GM18907 (cell line): ENCODE results near the gene MYBPC2.
"Not testable (repeated sequence)": the region's sequence is repeated elsewhere in the genome, so short reads cannot be mapped to it uniquely, and the experiment has no call there.

Experiments used
- ATAC-seq: cut with Tn5 transposase; IDR thresholded peaks from one replicate; pipeline ENCODE4 v1.9.1; 2021; ENCODE audit warnings: mild to moderate bottlenecking, moderate library complexity; ENCODE audit not compliant: unreplicated experiment

MYBPC2 gene

DNA sequence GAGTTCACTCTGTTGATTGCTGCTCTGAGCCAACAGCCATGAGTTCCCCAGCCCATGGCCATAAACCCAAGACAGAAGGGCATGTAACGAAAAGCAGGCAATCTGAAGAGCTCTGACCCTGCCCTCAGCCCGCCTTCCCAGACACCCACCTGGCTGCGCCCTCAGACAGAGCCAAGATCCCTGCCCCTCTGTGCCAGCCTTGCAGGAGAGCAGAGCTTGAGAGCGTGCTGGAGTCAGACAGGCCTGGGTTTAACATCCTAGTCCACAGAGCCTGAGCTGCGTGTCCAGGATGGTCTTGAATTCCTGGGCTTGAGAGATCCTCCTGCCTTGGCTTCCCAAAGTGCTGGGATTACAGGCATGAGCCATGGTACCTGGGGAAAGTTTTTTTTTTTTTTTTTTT, 24.6 kb downstream of the MYBPC2 start:
- no peak for ATAC-seq

DNA sequence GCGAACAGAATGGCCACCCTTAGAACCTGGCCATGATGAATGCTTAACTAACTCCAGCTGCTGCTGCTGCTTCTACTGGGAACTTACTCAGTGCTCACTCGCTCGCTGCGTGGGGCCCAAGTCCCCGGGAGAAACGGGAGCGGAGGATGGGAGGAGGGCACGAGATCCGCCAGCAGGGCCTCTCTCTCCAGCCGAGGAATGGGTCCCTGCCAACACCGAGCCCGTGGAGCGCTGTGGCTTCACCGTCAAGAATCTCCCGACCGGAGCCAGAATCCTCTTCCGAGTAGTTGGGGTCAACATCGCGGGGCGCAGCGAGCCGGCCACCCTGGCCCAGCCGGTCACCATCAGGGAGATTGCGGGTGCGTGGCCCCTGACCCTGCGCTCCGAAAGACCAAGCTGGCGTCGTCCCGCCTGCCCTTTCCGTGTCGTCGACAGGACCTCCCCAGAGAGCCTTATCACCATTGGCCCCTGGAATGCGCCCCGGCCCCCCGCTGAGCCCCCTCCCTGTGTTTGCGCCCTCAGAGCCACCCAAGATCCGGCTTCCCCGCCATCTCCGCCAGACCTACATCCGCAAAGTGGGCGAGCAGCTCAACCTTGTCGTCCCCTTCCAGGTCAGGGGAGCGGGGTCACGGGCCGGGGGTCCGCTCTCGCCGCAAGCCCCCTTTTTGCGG, 25.8 kb downstream of the MYBPC2 start:
- no peak for ATAC-seq

DNA sequence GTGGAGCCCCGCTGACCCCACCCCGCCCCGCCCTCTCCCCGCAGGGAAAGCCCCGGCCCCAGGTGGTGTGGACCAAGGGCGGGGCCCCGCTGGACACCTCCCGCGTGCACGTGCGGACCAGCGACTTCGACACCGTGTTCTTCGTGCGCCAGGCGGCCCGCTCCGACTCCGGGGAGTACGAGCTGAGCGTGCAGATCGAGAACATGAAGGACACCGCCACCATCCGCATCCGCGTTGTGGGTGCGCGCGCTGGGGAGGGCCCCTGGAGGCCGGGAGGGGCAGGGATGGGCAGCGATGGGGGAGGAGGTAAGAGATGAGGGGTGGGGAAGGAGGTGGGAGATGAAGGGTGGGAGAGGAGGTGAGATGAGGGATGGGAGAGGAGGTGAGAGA, 26.4 kb downstream of the MYBPC2 start:
- ATAC-seq, result no peak

DNA sequence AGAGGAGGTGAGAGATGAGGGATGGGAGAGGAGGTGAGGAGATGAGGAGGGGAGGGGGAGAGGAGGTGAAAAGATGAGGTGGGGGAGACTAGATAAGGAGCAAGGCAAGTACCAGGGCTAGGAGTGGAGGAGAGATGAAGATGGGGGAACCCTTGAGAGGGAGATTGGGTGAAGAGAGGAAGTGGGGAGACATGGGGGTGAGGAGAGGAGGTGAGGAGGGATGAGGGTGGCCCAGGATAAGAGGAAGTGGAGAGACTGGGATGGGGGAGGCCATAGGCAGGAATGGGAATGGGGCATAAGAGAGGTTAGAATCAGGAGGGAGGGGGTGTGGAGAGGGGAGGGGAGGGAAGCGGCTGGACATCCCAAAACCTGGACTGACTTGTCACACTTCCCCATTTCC, 26.9 kb downstream of the MYBPC2 start:
- ATAC-seq, result no peak

DNA sequence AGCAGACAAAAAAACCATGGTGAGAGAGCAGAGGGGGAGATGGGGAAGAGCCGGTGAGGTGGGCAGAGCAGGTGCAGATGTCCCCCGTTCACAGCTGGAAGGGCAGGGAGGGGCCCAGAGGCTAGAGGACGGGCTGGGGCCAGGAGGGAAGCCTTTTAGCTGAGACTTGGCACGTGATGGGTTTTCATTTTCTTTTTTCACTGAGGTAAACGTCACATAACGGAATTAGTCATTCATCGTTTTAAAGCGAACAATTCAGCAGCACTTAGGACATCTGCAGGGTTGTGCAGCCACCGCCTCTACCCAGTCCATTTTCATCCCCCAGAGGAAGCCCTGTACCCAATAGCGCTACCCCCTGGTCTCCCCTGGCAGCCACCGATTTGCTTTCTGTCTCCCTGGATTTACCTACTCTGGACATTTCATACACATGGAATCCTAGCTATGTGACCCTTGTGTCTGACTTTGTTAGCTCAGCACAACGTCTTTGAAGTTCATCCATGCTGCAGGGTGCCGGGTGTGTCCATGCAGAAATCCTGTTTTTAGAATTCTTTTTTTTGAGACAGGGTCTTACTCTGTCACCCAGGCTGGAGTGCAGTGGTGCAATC, 27.6 kb downstream of the MYBPC2 start:
- peak; percentile 62 for ATAC-seq

DNA sequence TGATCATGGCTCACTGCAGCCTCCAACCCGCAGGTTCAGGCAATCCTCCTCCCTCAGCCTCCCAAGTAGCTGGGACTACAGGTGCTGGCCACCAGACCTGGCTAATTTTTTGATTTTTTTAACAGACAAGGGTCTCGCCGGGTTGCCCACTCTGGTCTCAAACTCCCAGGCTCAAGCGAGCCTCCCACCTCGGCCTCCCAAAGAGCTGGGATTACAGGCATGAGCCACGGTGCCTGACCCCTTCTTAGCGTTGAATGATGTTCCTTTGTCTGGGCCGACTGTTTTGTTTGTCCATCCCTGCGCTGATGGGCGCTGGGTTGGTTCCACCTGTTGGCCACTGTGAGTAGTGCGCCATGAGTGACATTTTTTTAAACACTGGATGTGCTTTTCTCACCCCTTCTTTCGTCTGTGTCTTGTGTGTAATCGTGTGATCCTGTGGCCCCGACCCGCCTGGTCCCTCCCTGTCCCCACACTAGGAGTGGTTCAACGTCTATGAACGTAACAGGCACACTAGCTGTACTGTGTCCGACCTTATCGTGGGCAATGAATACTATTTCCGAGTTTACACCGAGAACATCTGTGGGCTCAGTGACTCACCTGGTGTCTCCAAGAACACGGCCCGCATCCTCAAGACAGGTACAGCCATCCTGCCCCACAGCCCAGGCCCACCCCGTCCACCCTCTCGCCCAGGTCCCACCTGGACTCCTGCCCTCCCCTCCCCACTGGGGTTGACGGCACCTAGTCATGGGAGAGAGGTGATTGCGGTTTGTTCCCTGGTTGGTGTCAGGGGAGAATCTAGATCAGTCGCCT, 28.6 kb downstream of the MYBPC2 start:
- ATAC-seq, result no peak

DNA sequence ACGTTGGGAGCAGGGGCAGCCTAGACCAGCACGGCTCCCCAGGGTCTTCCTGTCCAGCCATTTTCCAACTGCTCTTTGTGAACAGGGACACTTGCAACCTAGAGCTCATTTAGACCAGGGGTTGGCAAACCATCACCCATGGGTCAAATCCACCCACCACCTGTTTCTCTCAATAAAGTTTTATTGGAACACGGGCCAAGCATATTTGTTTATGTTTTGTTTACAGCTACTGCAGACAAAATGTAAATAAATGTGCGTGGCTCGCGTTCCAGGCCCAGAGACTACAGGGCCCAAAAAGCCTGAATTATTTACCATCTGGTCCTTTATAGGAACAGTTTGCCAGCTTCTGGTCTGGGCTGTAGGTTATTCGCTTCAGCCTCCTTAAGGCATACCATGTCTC, 30.3 kb downstream of the MYBPC2 start:
- no peak for ATAC-seq

DNA sequence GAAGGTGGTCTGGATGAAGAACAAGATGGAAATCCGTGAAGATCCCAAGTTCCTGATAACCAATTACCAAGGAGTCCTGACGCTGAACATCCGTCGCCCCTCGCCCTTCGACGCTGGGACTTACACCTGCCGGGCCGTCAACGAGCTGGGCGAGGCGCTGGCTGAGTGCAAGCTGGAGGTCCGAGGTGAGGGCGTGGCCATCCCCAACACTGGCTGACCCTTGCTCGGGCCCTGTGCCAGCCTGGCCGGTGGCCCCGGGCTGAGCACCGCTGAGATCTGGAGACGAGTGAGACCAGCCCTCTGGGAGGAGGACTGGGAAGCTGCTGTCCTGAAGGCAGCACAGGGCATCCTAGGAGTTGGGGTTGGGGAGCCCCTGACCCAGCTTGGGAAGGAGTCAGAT, 31.7 kb downstream of the MYBPC2 start:
- ATAC-seq, result no peak

DNA sequence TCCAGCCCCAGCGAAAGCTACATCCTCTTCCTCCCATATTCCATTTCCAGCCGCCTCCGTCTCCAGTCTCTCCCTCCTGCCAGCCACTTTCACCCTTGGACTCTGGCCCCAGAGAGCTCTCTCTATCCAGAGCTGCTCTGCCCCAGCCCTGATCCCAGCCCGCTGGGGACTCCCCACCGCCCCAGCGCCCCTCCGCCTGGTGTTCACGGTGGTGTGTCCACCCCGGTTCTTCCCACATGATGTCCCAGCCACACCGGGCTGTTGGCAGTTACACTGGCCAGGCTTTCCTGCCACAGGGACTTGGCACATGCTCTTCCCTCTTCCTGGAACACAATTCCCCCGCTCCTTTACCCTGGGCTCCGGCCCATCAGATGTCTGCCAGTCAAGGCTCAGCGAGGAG, 32.3 kb downstream of the MYBPC2 start:
- ATAC-seq, result no peak

DNA sequence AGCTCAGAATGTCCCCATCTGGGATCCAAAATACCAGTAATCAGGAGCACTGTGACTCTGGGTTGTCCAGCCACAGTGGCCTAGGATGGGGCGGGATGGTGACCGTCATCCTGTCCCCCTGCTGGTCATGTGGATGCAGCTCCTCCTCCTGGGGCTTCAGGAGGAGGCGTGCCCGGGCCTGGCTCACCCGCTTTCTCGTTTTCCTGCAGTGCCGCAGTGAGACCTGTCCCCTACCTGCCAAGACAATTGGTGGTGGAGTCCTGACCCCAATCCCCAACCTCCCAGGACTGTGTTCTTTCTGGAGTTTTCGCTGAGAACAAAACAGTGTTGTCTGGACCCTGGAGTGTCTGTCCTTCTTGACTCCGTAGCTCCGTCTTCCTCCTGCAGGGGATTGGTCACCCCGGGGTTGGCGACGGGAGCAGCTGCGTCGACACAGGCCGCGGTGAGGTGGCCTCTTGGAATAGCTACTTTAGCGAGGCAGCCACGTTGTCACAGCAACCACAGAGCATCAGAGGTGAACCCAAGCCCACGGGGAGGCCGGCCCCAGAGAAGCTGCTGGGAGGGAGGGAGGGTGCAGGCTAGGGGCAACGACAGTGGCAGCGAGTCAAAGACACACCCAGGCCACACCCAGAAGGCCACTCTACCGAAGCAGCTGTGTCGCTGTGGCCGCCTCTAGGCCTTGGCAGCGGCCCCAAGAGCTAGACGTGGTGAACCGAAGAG, 33.5 kb downstream of the MYBPC2 start:
- no peak for ATAC-seq

DNA sequence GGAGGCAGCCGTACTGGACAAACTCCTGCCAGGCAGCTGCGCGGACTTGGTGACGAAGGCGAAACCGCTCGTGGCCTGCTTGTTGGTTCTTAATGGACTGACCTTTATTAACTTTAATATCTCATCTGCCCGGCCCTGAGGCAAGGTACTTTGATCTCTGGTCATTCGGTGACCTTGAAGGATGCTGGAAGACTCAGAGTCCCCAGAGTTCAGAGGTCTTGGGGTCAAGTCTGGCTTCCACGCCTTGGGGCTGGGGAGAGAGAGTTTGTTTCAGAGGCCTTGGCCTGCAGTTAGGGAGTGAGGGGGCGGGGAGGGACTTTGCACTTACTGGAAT, 34.0 kb downstream of the MYBPC2 start:
- ATAC-seq, result no peak

DNA sequence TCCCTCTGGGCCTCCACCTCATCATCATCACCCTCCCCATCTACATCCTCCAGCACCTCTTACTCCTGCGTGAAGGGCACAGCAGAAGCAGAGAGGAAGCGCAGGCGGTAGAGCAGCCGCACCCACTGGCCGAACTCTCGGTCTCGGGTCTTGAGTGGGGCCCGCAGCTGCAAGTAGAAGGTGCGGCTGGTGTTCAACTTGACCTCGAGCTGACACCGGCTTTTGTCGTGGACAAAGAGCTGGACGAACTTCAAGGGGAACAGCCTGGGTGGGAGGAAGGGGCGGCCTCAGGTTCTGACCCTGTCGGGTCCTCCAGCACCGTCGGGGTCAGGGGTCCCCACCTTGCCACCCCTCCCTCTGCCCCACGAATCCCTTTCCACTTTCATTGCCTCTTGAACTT, 34.9 kb downstream of the MYBPC2 start:
- no peak for ATAC-seq

DNA sequence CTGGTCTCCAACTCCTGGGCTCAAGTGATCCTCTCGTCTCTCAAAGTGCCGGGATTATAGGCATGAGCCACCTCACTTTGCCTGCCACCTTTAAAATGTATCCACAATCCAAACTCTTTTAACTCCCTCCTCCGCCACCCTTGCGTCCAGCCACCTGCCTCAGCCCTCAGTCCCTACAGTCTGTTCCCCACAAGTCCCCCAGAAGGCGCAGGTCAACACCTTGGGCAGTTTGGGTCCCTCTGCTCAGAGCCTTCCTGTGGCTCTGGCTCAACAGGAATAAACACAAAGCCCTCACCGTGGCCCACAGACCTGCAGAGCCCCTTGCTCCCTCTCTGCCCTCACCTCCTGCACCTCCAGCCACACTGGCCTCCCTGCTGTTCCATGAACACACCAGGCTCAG, 36.1 kb downstream of the MYBPC2 start:
- ATAC-seq, result no peak

DNA sequence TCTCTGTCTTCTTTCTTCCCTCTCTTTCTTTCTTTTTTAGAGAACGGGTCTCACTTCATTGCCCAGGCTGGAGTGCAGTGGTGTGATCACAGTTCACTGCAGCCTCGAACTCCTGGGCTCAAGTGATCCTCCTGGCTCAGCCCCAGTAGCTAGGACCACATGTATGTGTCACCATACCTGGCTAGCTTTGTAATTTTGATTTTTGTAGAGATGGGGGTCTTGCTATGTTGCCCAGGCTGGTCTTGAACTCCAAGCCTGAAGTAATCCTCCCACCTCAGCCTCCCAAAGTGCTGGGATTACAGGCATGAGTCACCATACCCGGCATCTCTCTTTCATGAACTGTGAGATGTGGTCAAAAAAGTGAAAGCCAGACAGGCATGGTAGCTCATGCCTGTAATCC, 40.6 kb downstream of the MYBPC2 start:
- not testable (repeated sequence) for ATAC-seq

DNA sequence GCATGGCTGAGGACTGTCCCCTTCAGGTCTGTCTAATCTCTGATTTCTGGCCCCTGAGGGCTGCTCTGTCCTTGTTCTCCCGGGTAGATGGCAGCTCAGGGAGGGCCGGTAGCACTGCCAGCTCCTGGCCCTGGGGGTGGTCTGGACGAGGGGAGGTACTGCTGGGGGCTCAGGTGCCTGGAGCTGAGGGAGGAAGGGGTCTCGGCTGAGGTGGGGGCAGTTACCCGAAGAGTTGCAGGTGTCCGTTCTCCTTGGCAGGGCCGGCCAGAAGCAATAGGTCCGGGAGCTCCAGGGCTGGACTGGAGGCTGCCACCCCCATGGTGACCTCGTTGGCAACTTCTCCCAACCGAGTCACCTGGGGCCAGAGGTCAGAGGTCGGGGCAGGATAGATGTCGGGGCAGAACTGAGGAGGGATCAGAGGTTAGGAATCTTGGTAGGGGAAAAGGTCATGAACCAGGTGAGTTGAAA, 42.4 kb downstream of the MYBPC2 start:
- ATAC-seq, result no peak

DNA sequence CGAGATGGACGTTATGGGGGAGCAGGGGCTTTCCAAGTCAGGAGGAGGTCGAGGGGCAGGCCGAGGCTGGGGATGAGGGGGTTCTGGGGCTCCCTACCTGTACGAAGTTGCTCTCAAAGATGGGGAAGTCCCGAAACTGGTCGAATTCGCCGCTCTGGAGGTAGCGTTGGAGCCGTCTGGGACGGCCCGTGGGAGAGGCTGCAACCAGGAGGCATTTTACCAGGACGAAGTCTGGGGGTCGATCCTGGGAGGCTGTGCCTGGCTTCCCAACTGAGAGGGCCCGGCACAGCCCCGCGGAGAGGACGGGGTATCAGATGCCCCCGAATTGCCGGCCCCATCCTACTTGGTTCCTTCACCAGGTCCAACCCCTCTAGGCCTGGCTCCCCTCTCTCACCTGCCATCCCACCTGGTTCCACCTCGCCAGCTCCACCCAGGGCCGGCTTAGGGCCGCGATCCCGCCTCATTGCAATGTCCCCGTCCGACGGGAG, 43.1 kb downstream of the MYBPC2 start:
- peak; percentile 7 for ATAC-seq

DNA sequence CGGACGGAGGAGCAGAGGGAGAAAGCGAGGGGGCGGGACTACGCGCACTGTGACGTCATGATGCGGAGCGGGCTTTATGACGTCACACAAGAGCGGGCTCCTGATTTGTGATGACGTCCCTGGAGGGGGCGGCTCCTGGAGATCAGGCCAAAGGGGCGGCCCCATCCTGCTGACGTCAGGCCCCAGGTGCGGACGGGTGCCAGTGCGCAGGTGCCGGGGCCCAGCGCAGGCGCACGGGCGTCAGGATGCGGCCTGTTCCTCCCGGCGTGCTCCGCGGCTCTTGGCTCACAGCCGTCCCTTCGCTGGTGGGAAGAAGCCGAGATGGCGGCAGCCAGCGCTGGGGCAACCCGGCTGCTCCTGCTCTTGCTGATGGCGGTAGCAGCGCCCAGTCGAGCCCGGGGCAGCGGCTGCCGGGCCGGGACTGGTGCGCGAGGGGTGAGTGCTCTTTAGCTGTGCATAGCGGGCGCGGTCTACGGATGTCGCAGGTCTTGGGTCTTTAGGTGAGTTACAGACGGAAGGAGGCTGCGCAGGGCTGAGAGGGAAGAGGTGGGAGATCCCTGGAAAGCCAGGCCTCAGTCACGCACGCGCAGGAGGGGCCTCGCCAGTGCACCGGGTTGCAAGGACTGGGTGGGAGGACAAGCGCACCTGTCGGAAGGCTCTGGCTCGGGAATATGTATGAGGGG, 43.7 kb downstream of the MYBPC2 start, which contains the start of the genes EMC10 and GARIN5A:
Gene EMC10 (plus strand): TSS at position 284 of the 683 bp plus-strand sequence. CDS start 38 bp downstream, at position 322.
Gene GARIN5A (minus strand): TSS at position 625 of the 683 bp plus-strand sequence. CDS start 460 bp downstream, at position 165.
- peak; percentile 75 for ATAC-seq

DNA sequence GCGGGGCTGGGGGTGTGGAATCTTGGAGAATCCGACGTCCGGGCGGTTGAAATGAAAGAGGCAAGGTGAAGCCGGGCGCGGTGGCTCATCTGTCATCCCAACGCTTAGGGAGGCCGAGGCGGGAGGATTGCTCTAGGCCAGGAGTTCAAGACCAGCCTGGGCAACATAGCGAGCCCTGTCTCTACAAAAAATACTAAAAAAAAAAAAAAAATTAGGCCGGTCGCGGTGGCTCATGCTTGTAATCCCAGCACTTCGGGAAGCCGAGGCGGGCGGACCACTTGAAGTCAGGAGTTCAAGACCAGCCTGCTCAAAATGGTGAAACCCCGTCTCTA, 44.2 kb downstream of the MYBPC2 start:
- ATAC-seq, result no peak

DNA sequence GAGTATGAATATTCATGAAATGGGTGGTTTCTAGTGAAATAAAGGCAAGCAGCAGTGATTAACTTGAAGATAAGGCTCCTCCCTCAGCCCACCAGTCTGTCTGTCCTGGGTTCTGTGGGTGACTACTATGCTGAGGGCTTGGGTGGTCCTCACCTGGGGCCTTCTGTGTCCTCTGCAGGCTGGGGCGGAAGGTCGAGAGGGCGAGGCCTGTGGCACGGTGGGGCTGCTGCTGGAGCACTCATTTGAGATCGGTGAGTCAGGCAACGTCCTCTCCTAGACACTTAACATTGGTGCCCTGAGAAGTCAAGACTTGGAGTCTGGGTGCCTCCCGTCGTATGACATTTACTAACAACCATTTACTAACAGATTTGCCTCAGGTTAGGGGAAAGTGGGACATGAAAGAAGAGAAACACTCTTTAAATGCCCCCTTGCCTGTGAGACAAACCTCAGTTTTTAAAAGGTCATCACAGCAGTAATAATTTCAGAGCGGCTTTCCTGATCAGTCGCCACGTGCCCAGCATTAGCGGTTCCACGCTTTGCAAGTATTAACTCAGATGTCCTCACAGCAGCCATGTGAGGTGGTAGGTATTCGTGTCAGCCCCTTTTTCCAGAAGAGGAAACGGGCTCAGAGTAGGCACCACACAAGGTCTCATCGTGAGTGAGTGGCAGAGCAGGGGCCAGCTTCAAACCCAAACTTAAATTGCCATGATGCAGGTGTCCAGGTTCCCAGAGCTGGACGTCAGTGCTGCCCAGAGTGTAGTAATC, 45.2 kb downstream of the MYBPC2 start:
- ATAC-seq, result no peak
